DMS114 treated with DMSO at 0.1 percent for 48 hours (cell line): ENCODE data around the gene AKR1B15.
A peak's percentile ranks its signal among the peaks of the same experiment; 100 is the strongest.
"Not testable (repeated sequence)": the region's sequence is repeated elsewhere in the genome, so short reads cannot be mapped to it uniquely, and the experiment has no call there.

ENCODE experiments used
- DNase-seq: peaks from one replicate; lab custom pipeline; 2025; ENCODE audit not compliant: unreplicated experiment; lab: John Stamatoyannopoulos, UW

AKR1B15 gene

GRCh38 chr7:134548877-134549276 lies at the start of gene AKR1B15:
Gene AKR1B15, plus strand, starts transcription at chr7:134549110. Its CDS starts 15,510 bp downstream, at chr7:134564620.
- no peak for DNase-seq

- no peak for DNase-seq
Measured at GRCh38 chr7:134500406-134500805, 48.5 kb upstream of the AKR1B15 start.

- no peak for DNase-seq
Measured at GRCh38 chr7:134500982-134501381, 47.9 kb upstream of the AKR1B15 start.

- DNase-seq = no peak
Measured at GRCh38 chr7:134502463-134503371, 46.2 kb upstream of the AKR1B15 start.

GRCh38 chr7:134504660-134505164 lies 44.2 kb upstream of the AKR1B15 start:
- no peak for DNase-seq

- DNase-seq = no peak
Measured at GRCh38 chr7:134505856-134506255, 43.1 kb upstream of the AKR1B15 start.

GRCh38 chr7:134509010-134509409 lies 39.9 kb upstream of the AKR1B15 start:
- DNase-seq = no peak

- no peak for DNase-seq
Measured at GRCh38 chr7:134510646-134511045, 38.3 kb upstream of the AKR1B15 start.

GRCh38 chr7:134512271-134512670 lies 36.6 kb upstream of the AKR1B15 start:
- no peak for DNase-seq

GRCh38 chr7:134513169-134513752 lies 35.6 kb upstream of the AKR1B15 start:
- DNase-seq = peak; percentile 30

GRCh38 chr7:134514106-134514505 lies 34.8 kb upstream of the AKR1B15 start:
- no peak for DNase-seq

GRCh38 chr7:134514663-134515062 lies 34.2 kb upstream of the AKR1B15 start:
- peak; percentile 75 for DNase-seq

GRCh38 chr7:134515569-134516468 lies 33.1 kb upstream of the AKR1B15 start:
- DNase-seq = no peak

GRCh38 chr7:134520130-134520529 lies 28.8 kb upstream of the AKR1B15 start:
- DNase-seq = no peak

GRCh38 chr7:134522601-134523000 lies 26.3 kb upstream of the AKR1B15 start:
- no peak for DNase-seq

GRCh38 chr7:134525449-134525848 lies 23.5 kb upstream of the AKR1B15 start:
- not testable (repeated sequence) for DNase-seq

- not testable (repeated sequence) for DNase-seq
Measured at GRCh38 chr7:134526552-134527248, 22.2 kb upstream of the AKR1B15 start.

GRCh38 chr7:134527979-134528371 lies 20.9 kb upstream of the AKR1B15 start:
- DNase-seq = no peak

- no peak for DNase-seq
Measured at GRCh38 chr7:134528749-134529148, 20.2 kb upstream of the AKR1B15 start.

GRCh38 chr7:134530460-134530859 lies 18.4 kb upstream of the AKR1B15 start:
- no peak for DNase-seq
